Lower leg skin (tissue), 3 donors: ENCODE results near the gene ANO1.

Experiments used
- CTCF ChIP-seq, 3 donors: fragments of 450-650 bp; IDR thresholded peaks; one replicate each; pipeline ENCODE4 v1.5.1; 2016; ENCODE audit warnings: antibody characterized with exemption in 3 of 3, mild to moderate bottlenecking in 3 of 3, moderate library complexity in 2 of 3
- POLR2A ChIP-seq, 2 donors: fragments of 450-650 bp; IDR thresholded peaks; one replicate each; pipeline ENCODE4 v1.6.1; 2016 to 2017; ENCODE audit warnings: antibody characterized with exemption in 2 of 2, mild to moderate bottlenecking in 1 of 2, moderate library complexity in 1 of 2

- TF ChIP-seq POLR2A (IDR thresholded peaks at IDR 0.05) = no peak
- TF ChIP-seq CTCF (IDR thresholded peaks at IDR 0.05) = no peak
These were observed 91.0 kb downstream of the ANO1 start for GRCh38 chr11:70169127-70169526.
